ENCODE results near the gene EEF1G.
"Not testable (repeated sequence)": the region's sequence is repeated elsewhere in the genome, so short reads cannot be mapped to it uniquely, and the experiment has no call there.

The EEF1G gene

GRCh38 chr11:62554387-62555167, 19.1 kb downstream of the EEF1G start:
- DNase-seq (ENCODE audit: low read depth): no peak

- DNase-seq (ENCODE audit: low read depth): no peak
These were observed 19.8 kb downstream of the EEF1G start for GRCh38 chr11:62553839-62554361.

- no peak for DNase-seq (ENCODE audit: low read depth)
These were observed 20.4 kb downstream of the EEF1G start for GRCh38 chr11:62553080-62553838.

- no peak for DNase-seq (ENCODE audit: low read depth)
These were observed 21.1 kb downstream of the EEF1G start for GRCh38 chr11:62552485-62553079.

- DNase-seq (ENCODE audit: low read depth): not testable (repeated sequence)
These were observed 23.2 kb downstream of the EEF1G start for GRCh38 chr11:62550478-62550877.

GRCh38 chr11:62548545-62549335, 25.0 kb downstream of the EEF1G start:
- no peak for DNase-seq (ENCODE audit: low read depth)

GRCh38 chr11:62547691-62548281, 25.9 kb downstream of the EEF1G start:
- no peak for DNase-seq (ENCODE audit: low read depth)

GRCh38 chr11:62546929-62547625, 26.6 kb downstream of the EEF1G start:
- DNase-seq (ENCODE audit: low read depth): no peak

GRCh38 chr11:62546244-62546928, 27.3 kb downstream of the EEF1G start, which contains the start of gene AHNAK:
Gene AHNAK (minus strand): TSS chr11:62546806. CDS start chr11:62536098, 10,708 bp downstream.
- DNase-seq (ENCODE audit: low read depth): no peak

- no peak for DNase-seq (ENCODE audit: low read depth)
These were observed 28.1 kb downstream of the EEF1G start for GRCh38 chr11:62545437-62546243.

- no peak for DNase-seq (ENCODE audit: low read depth)
These were observed 28.9 kb downstream of the EEF1G start for GRCh38 chr11:62544581-62545436.

- DNase-seq (ENCODE audit: low read depth): no peak
These were observed 29.8 kb downstream of the EEF1G start for GRCh38 chr11:62543680-62544444.

GRCh38 chr11:62542750-62543567, 30.7 kb downstream of the EEF1G start:
- DNase-seq (ENCODE audit: low read depth): no peak

- no peak for DNase-seq (ENCODE audit: low read depth)
These were observed 31.5 kb downstream of the EEF1G start for GRCh38 chr11:62542111-62542745.

GRCh38 chr11:62540804-62541701, 32.6 kb downstream of the EEF1G start:
- DNase-seq (ENCODE audit: low read depth): no peak

Data from stimulated activated CD8-positive, alpha-beta memory T cell treated with anti-CD3 and anti-CD28 coated beads, Interleukin-7, amount 100 ng/mL, for 24 hours (primary cell).